GM19035 (cell line): ENCODE results near the gene HDAC8.
A peak's percentile ranks its signal among the peaks of the same experiment; 100 is the strongest.

Experiments
- ATAC-seq: cut with Tn5 transposase; IDR thresholded peaks from one replicate; pipeline ENCODE4 v1.9.1; 2021; ENCODE audit not compliant: unreplicated experiment

HDAC8 gene

DNA sequence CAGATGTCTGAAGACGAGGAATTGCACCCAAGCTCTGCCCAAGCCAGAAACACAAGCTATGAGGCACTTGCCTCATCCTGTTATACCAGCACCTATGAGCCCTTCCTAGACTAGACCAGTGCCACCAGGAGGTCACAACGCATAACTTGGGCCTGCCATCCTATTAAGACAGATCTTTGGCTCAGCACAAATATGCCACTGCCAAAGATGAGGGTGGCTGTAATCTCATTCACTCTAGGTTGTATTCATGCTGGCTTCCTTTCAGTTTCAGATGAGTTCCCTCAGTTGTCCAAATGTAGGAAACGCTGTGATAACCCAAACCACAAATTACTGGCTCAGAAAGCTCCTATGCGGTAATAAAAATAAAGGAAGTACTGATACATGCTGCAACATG, 190.4 kb downstream of the HDAC8 start:
- no peak for ATAC-seq

DNA sequence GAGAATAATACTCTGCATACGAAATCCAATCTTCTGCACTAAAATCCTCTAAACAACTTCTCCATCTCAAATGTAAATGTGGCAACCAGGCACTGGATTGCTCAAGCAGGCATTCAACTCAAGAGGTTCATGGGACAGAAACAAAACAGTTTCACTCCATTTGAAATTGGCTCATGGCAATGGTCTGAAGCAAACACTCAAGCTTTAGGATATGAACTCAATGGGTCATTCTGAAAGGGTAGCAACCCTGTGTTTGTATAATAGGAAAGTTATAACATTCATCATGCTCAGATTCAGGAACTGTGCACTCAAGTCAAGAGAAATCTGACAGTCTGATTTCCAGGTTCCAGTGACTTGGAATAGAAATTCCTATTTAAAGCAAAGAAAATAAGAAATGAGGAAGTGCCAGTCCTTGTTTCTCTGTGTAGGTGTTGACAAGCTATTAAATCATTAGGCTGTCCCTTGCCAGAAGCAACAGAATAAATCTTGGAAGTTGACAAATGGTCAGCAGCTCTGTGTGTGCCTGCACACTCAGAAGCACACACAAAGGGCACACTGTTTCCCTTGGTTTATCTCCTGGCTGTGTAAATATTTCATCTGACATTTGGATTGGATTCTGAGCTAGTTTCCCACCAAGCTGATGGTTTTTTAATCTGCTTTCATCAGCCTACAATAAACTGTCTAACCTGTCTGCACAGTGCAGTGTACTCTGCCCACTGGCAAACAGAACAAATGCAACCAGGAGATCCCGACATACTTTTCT, 191.0 kb downstream of the HDAC8 start:
- ATAC-seq: no peak

DNA sequence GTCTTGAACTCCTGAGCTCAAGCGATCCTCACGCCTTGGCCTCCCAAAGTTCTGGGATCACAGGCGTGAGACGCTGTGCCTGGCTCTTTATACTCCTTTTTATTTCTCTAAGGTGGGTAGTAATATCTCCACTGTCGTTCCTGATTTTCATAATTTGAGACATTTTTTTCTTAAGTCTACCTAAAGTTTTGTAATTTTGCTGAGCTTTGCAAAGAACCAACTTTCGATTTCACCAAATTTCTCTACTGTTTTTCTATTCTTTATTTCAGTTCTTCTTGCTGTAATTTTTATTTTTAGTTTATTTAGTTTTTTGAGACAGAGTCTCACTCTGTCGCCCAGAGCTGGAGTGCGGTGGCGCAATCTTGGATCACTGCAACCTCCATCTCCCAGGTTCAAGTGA, 196.5 kb downstream of the HDAC8 start:
- no peak for ATAC-seq

- no peak for ATAC-seq
Measured at GRCh38 chrX:72373136-72373535, 199.5 kb downstream of the HDAC8 start.

GRCh38 chrX:72372735-72373134, 199.9 kb downstream of the HDAC8 start:
- ATAC-seq: no peak

DNA sequence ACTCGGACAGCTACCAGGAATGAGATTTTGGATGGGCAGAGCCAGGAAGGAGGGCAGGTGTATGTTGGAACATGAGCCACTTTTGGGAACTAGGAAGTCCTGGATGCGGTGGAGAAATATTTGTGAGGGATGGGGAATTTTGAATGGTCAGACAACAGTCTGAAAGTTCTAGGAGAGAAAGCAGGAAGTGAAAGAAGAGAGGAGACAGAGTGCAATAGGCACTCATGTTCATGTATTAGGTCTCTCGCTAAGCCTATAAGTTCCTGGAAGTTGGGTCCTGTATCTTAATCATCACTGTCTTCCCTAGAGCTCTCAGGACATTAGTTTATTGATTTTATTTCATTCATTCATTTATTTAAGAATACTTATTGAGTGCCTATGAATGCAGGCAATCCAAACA, 201.2 kb downstream of the HDAC8 start:
- no peak for ATAC-seq

DNA sequence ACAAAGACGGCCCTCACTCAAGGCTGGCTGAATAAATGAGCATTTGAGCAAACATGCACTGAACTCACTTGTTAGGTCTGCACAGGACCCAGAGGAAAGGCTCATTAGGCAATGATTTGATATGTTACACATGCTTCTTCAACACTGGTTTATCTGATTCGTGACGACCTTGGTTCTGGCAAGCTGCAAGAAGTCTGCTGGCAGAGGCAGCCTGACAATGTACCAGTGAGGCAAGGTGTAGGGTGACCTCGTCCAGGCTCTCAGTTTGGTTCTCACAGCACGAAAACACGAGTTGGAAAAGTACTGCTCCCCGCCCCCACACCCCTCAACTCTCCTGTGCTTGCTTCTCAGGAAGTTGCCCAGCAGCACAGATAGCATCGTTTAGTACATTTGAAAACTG, 203.8 kb downstream of the HDAC8 start:
- no peak for ATAC-seq

GRCh38 chrX:72367516-72367915, 205.1 kb downstream of the HDAC8 start:
- ATAC-seq: no peak

DNA sequence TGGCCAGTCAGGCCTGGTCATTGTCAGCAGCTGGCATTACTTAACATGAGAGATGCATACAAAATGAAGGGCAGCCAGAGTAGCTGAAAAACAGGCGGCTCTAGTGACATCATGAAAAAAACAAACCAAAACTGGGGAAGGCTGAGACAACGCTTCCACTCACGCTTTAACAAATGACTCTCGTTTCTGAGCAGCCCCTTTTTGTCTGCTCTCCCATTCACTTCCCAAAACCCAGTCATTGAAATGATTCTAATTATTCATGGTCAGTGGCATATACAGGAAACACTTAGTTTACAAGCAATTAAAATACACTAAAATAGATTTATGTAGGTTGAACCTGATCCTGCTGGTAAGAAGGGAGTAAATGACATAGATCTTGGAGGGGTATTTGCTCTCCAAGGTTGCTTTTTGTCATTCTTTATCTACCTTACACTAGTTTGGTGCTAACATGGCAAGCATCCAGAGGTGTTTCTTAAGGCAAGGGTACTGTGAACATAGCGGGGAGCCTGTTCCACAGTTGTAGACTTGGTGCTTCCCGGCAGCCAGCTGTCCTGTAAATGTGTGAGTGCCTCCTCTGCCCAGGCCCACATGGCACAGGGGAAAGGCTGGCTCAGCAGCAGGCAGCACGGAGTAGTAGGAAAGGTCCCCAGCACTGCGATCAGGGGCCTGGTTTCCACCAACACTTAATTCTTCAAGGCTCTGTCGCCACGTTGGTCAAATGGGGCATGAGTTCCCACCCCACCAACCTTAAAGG, 205.8 kb downstream of the HDAC8 start:
- ATAC-seq: no peak

- ATAC-seq: no peak
Measured at GRCh38 chrX:72366178-72366577, 206.5 kb downstream of the HDAC8 start.

DNA sequence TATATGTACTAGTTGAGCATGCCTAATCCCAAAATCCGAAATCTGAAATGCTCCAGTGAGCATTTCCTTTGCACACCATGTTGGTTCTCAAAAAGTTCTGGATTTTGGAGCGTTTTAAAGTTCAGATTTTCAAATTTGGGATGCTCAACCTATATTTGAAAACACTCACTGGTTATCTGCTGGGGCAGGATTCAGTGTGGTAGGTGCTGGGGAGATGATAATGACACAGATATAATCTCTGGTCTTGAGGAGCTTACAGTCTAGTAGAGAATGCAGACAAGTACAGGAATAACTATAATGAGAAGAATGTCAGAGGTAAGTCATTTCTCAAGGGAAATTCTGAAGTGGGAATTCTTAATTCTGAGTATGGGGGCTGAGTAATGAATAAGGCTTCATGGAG, 207.5 kb downstream of the HDAC8 start:
- no peak for ATAC-seq

- no peak for ATAC-seq
Measured at GRCh38 chrX:72360326-72360725, 212.3 kb downstream of the HDAC8 start.

DNA sequence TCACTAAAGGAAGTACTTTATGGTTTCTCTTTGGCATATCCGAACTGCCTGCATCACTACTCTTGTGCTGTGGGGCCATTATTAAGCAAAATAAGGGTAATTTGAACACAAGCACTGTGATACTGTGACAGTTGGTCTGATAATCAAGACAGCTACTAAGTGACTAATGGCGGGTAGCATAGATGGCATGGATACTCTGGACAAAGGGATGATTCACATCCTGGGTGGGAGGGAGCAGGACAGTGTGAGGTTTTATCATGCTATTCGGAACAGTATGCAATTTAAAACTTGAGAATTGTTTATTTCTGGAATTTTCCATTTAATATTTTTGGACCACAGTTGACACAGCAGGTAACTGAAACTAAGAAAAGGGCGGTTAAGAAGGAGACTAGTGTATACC, 214.3 kb downstream of the HDAC8 start:
- ATAC-seq: no peak

DNA sequence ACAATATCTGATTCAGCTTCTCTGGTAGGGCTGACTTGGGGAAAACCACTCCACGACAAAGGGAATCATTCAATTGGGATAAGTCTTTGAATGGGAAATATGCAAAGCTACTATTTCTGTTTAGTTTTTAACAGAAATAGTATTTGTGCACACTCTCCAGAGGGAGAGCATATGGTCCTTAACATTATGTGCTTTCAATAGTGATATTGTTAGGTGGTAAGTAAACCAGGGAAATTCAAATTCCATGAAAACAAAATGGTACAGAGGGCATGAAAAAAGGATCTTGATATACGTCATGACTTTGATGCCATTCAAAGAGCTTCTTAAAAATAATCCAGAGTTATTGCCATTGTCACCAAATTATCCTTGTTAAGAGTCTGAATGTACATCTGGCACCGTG, 219.9 kb downstream of the HDAC8 start:
- ATAC-seq: no peak

- no peak for ATAC-seq
Measured at GRCh38 chrX:72351606-72352334, 220.9 kb downstream of the HDAC8 start.

DNA sequence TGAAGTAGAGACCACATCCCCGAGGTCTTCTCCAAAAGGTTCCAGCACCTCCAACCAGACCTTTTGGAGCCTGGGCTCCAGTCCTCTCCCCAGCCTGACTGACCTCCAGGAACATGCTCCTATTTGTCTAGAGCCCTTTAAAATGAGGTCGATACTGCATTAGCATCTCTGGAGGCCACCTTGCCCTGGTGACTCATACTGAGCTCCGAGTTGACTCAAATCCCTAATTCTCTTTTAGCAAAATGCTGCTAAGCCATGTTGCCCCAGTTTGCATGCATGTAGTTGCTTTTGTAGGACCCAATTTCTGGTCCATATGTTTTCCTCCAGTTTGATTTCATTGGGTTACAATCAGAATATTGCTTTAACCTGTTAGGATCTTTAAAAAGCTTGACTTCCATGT, 223.5 kb downstream of the HDAC8 start:
- ATAC-seq: peak; percentile 94

GRCh38 chrX:72348247-72348979, 224.2 kb downstream of the HDAC8 start:
- no peak for ATAC-seq

DNA sequence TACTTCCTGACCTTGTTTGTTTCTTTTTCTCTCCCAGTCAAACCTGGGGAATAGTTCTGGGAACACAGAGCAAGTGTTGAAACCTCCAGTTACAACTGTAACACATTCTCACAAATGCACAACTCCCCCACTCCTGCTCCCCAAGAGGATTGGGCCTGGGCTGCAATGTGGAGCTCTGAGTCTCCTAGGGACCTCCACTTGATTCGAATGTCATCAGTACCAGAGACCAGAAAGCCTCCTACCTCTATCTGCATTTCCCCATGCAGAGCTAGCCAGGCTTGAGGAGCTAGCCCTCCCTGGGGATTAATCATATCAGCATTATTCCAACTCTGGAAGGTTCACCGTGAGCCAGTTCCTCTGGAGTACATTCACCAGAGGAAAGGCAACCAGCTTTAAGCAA, 225.3 kb downstream of the HDAC8 start:
- no peak for ATAC-seq

DNA sequence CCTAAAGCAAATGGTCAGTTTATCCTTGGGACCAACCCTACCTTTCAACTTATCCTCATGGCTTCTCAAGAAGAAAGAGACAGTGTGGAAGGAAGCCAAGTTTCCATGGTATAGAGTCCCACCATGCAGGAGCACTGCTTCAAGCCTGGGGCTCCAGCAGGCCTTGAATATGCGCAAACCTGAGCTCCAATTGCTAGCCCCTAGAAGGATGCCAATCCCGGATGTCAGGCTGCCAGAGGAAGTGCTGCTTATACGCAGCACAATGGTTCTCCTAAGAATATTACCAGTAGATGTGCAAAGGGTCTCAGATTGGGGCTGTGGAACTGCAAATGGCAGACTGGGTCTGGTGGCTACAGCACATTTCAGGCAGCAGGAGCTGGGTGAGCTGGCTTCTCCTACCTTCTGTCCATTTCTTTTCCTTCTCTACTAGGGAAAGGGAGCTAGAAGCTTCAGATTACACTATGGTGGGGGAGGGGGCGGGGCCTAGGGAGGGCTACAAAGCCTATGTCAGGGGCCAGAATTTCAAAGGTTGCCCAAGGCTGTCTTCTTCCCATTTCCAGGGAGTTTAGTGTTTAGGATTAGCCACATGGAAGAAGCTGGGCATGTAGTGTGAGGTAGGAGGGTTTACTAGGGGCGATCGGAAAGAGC, 226.2 kb downstream of the HDAC8 start:
- ATAC-seq: no peak

GRCh38 chrX:72340626-72341025, 232.0 kb downstream of the HDAC8 start:
- no peak for ATAC-seq

DNA sequence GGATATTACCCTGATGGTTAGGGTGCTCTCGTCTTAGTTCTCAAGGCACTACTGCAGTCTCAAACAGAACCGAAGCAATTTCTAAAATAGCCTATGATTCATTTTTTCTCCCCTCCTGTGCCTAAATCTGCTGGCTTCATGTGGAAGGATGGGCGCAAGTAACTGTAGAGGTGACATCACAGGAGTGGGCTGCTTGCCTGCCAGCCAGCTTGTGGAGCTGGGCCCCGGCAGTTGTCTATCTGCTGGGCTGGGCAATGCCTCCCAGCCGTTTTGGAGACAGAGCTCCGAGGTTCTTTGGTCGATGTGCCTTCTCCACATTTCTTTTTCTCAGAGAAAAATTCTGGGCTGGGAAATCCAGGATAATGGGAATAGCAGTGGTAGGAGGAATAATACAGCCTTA, 232.6 kb downstream of the HDAC8 start:
- ATAC-seq: no peak
